HG03175 (cell line): ENCODE measurements around the gene ALG14.
"Not testable (repeated sequence)": the region's sequence is repeated elsewhere in the genome, so short reads cannot be mapped to it uniquely, and the experiment has no call there.

Source experiments
- ATAC-seq: cut with Tn5 transposase; IDR thresholded peaks from one replicate; pipeline ENCODE4 v1.9.1; 2021; ENCODE audit warnings: mild to moderate bottlenecking, moderate library complexity; ENCODE audit not compliant: unreplicated experiment

The ALG14 gene

GRCh38 chr1:95013950-95014574, 58.7 kb downstream of the ALG14 start:
- no peak for ATAC-seq

GRCh38 chr1:95012389-95012788, 60.4 kb downstream of the ALG14 start:
- no peak for ATAC-seq

- no peak for ATAC-seq
These were observed 62.6 kb downstream of the ALG14 start for GRCh38 chr1:95010158-95010557.

- no peak for ATAC-seq
These were observed 65.1 kb downstream of the ALG14 start for GRCh38 chr1:95007687-95008086.

GRCh38 chr1:95006681-95007080, 66.1 kb downstream of the ALG14 start:
- ATAC-seq: no peak

GRCh38 chr1:95005584-95005983, 67.2 kb downstream of the ALG14 start:
- ATAC-seq: no peak

- no peak for ATAC-seq
These were observed 68.7 kb downstream of the ALG14 start for GRCh38 chr1:95004013-95004412.

- ATAC-seq: no peak
These were observed 69.4 kb downstream of the ALG14 start for GRCh38 chr1:95003433-95003738.

- ATAC-seq: no peak
These were observed 70.0 kb downstream of the ALG14 start for GRCh38 chr1:95002540-95003432.

- ATAC-seq: no peak
These were observed 70.6 kb downstream of the ALG14 start for GRCh38 chr1:95002164-95002539.

GRCh38 chr1:94999456-95000131, 73.2 kb downstream of the ALG14 start:
- ATAC-seq: no peak

- no peak for ATAC-seq
These were observed 74.0 kb downstream of the ALG14 start for GRCh38 chr1:94998748-94999147.

GRCh38 chr1:94998114-94998513, 74.6 kb downstream of the ALG14 start:
- ATAC-seq: no peak

- not testable (repeated sequence) for ATAC-seq
These were observed 77.2 kb downstream of the ALG14 start for GRCh38 chr1:94995536-94995935.

GRCh38 chr1:94994805-94995204, 77.9 kb downstream of the ALG14 start:
- ATAC-seq: no peak

GRCh38 chr1:94993931-94994645, 78.7 kb downstream of the ALG14 start:
- ATAC-seq: no peak

GRCh38 chr1:94992863-94993563, 79.7 kb downstream of the ALG14 start:
- no peak for ATAC-seq

- ATAC-seq: no peak
These were observed 80.6 kb downstream of the ALG14 start for GRCh38 chr1:94992161-94992560.

- no peak for ATAC-seq
These were observed 82.8 kb downstream of the ALG14 start for GRCh38 chr1:94989911-94990473.

GRCh38 chr1:94989398-94989797, 83.4 kb downstream of the ALG14 start:
- ATAC-seq: no peak
